ENCODE data around the gene ZFAND3.
A peak's percentile ranks its signal among the peaks of the same experiment; 100 is the strongest.

The ZFAND3 gene

DNA sequence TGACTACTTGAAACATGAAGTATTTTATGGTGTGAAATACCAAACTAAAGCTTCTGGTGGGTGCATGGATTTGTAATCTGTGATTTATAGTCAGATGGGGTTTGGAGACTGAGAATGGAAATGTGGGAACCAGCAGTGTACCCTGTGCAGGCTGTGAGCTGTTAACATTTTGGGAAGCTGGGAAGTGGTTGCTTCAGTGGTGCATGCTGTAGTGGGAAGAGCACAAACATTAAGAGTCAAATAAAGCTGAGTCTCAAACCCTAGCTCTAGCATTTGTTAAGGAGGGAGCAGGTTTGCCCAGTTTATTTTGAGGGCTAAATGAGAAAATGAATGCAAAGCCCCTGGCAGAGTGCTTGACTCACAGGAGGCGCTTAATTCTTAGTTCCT lies 235.7 kb downstream of the ZFAND3 start:
- TF ChIP-seq, protein P1, sequence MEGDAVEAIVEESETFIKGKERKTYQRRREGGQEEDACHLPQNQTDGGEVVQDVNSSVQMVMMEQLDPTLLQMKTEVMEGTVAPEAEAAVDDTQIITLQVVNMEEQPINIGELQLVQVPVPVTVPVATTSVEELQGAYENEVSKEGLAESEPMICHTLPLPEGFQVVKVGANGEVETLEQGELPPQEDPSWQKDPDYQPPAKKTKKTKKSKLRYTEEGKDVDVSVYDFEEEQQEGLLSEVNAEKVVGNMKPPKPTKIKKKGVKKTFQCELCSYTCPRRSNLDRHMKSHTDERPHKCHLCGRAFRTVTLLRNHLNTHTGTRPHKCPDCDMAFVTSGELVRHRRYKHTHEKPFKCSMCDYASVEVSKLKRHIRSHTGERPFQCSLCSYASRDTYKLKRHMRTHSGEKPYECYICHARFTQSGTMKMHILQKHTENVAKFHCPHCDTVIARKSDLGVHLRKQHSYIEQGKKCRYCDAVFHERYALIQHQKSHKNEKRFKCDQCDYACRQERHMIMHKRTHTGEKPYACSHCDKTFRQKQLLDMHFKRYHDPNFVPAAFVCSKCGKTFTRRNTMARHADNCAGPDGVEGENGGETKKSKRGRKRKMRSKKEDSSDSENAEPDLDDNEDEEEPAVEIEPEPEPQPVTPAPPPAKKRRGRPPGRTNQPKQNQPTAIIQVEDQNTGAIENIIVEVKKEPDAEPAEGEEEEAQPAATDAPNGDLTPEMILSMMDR (conservative IDR thresholded peaks at IDR 0.05; ENCODE audit: control insufficient read depth, insufficient read depth, low read depth, low read length): no peak
- no peak for DNase-seq (ENCODE audit: low read depth)
- H3K4me3 ChIP-seq (ENCODE audit: control insufficient read depth, low read depth, low read length): no peak overlapping the region

DNA sequence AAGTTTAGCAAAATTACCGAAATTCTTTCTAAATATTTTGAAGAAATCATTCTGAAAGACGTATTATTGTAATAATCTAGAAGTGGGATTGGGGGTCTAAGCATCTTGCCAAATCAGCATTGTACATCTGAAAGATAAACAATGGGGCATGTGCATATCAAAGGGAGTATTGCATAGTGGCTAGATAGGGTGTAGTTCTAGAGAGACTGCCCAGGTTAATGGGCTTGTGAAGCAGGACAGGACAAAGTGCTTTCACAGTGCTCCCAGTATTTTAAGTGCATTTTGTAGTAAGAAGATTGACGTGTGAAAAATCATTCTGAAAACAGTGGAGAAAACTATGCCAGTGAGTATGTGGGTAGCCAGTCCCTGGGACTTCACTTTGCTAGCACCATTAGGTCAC lies 236.8 kb downstream of the ZFAND3 start:
- TF ChIP-seq, protein P1 (conservative IDR thresholded peaks at IDR 0.05; ENCODE audit: control insufficient read depth, insufficient read depth, low read depth, low read length): no peak
- no peak for DNase-seq (ENCODE audit: low read depth)
- H3K4me3 ChIP-seq (ENCODE audit: control insufficient read depth, low read depth, low read length): no peak overlapping the region

DNA sequence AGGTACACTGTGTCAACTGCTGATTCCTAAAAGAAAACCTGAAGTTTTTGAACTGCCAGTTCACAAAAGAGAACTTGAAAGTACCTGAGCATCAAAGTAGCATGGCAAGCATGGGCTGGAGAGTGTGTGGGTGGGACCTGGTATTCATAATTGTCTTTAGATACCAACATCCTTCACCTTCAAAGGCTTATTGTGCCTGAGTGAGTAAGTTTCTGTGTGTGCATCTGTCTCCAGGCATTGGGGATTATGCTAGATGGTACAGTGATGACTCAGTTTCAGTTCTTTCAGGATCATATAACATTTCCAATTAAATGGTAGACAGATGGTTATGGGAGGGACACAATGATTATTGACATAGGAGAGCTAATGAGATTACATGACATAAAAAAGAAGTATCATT lies 238.5 kb downstream of the ZFAND3 start:
- H3K4me3 ChIP-seq (ENCODE audit: control insufficient read depth, low read depth, low read length): no peak overlapping the region
- TF ChIP-seq, protein P1 (conservative IDR thresholded peaks at IDR 0.05; ENCODE audit: control insufficient read depth, insufficient read depth, low read depth, low read length): no peak
- peak; percentile 68 for DNase-seq (ENCODE audit: low read depth)

DNA sequence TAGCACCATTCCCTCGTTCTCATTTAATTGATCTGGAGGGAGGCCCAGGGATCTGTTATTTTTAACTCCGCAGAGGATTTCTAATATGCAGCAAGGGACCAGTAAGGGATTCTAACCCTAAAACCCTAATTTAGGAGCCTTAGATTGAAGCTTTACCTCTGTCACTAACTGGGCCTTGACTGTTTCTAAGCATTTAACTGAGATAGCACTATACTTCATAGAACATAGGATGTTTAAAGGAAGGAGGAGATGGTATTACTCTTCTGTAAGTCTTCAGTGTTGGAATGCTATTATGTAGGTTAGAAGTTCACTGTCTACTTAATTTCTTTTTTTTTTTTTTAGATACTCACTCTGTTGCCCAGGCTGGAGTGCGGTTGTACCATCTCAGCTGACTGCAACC lies 242.5 kb downstream of the ZFAND3 start:
- no peak overlapping the region for H3K4me3 ChIP-seq (ENCODE audit: control insufficient read depth, low read depth, low read length)
- TF ChIP-seq, protein P1 (conservative IDR thresholded peaks at IDR 0.05; ENCODE audit: control insufficient read depth, insufficient read depth, low read depth, low read length): no peak
- DNase-seq (ENCODE audit: low read depth): no peak

DNA sequence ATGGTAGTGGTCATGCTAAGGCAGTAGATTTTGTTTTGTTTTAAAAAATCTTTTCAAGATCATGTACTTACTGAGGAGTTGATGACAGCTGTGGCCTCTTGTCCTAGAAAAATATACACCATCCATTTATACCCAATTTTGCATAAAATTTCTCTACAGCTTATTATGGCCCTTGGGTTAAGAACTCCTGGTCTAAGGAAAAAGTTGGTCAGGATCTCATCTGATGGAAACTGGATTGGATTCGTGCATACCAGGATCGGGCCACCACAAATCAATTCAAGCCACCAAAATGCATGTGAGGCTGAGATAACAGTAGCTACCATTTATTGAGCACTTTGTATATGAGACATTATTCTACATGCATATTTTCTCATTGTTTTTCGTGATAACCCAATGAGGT lies 244.4 kb downstream of the ZFAND3 start:
- H3K4me3 ChIP-seq (ENCODE audit: control insufficient read depth, low read depth, low read length): no peak overlapping the region
- TF ChIP-seq, protein P1 (conservative IDR thresholded peaks at IDR 0.05; ENCODE audit: control insufficient read depth, insufficient read depth, low read depth, low read length): no peak
- no peak for DNase-seq (ENCODE audit: low read depth)

DNA sequence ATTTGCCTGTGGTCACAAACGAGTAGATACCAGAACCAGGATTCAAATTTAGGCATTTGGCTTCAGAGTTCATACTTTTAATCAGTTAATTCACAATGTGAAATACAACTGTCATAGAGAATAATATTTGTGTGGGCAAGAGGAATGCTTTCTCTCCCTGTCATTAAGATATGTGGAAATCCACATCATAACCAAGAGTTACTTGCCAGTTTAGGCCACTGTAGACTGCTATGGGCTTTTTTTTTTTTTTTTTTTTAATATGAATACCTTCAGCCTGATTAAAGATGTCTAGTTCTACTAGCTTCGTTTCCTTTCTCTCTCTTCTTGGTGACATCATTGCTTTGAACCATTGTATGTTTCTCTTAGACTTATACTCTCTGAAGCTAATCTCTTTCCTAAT lies 244.9 kb downstream of the ZFAND3 start:
- H3K4me3 ChIP-seq (ENCODE audit: control insufficient read depth, low read depth, low read length): no peak overlapping the region
- no peak for DNase-seq (ENCODE audit: low read depth)
- TF ChIP-seq, protein P1 (conservative IDR thresholded peaks at IDR 0.05; ENCODE audit: control insufficient read depth, insufficient read depth, low read depth, low read length): no peak

DNA sequence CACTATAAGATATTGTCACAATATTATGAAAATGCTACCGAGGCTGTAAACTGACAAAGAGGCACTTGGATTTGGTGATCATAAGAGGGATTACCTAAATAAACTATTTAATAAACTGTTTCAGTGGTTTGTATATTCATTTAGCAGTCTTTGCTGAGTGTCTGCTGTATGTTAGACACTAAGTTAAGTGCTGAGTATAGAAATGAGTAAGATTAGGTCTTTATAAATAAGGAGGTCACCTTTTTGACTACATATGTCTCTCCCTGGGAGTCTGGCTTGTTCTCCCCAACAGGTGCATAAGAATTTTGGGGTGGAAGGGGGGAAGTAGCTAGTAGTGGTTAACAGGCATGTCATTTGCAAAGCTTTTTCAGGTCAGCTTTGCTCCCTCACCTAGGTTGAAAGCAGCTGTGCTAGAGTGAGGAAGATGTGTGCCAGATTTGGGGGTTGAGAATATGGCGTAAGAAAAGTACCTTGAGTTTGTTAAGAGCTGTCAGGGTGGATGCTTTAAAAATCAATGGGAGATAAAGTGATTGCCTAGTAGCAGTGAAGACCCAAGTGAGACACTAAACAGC lies 246.3 kb downstream of the ZFAND3 start:
- TF ChIP-seq, protein P1 (conservative IDR thresholded peaks at IDR 0.05; ENCODE audit: control insufficient read depth, insufficient read depth, low read depth, low read length): no peak
- no peak overlapping the region for H3K4me3 ChIP-seq (ENCODE audit: control insufficient read depth, low read depth, low read length)
- DNase-seq (ENCODE audit: low read depth): no peak
